ENCODE measurements around the gene JOSD1.

JOSD1 gene

GRCh38 chr22:38739300-38740055 is 38.7 kb upstream of the JOSD1 start:
- Histone ChIP-seq H3K4me3 (ENCODE audit: low read length) (no peak overlapping the region), H3K9me3 (replicated peaks; ENCODE audit: low read length) (no peaks in the 10 kb centered on the region), H3K4me1 (ENCODE audit: control insufficient read depth, insufficient read depth, low read length) (peaks cover 3% of the 10 kb centered on the region), H3K27me3 (ENCODE audit: control insufficient read depth, insufficient read depth, low read length) (no peaks in the 10 kb centered on the region), H3K4me2 (ENCODE audit: low read length) (no peak overlapping the region), H3K36me3 (ENCODE audit: insufficient read depth, low read length) (peaks cover 88% of the 10 kb centered on the region), H3K9ac (ENCODE audit: low read depth, low read length) (no peak overlapping the region)

- Histone ChIP-seq H3K4me2 (ENCODE audit: low read length) (no peak overlapping the region), H3K36me3 (ENCODE audit: insufficient read depth, low read length) (peaks cover 95% of the 10 kb centered on the region), H3K4me1 (ENCODE audit: control insufficient read depth, insufficient read depth, low read length) (peaks cover 10% of the 10 kb centered on the region), H3K27me3 (ENCODE audit: control insufficient read depth, insufficient read depth, low read length) (no peaks in the 10 kb centered on the region), H3K4me3 (ENCODE audit: low read length) (no peak overlapping the region), H3K9ac (ENCODE audit: low read depth, low read length) (no peak overlapping the region), H3K9me3 (replicated peaks; ENCODE audit: low read length) (no peaks in the 10 kb centered on the region)
These were observed 37.8 kb upstream of the JOSD1 start for GRCh38 chr22:38738475-38739070.

- Histone ChIP-seq H3K9me3 (replicated peaks; ENCODE audit: low read length) (no peaks in the 10 kb centered on the region), H3K4me3 (ENCODE audit: low read length) (no peak overlapping the region), H3K4me1 (ENCODE audit: control insufficient read depth, insufficient read depth, low read length) (peaks cover 11% of the 10 kb centered on the region), H3K4me2 (ENCODE audit: low read length) (no peak overlapping the region), H3K27me3 (ENCODE audit: control insufficient read depth, insufficient read depth, low read length) (no peaks in the 10 kb centered on the region), H3K36me3 (ENCODE audit: insufficient read depth, low read length) (peaks cover 93% of the 10 kb centered on the region), H3K9ac (ENCODE audit: low read depth, low read length) (no peak overlapping the region)
These were observed 36.7 kb upstream of the JOSD1 start for GRCh38 chr22:38737302-38738060.

- H3K4me1 ChIP-seq (ENCODE audit: control insufficient read depth, insufficient read depth, low read length): peaks cover 11% of the 10 kb centered on the region
- H3K9ac ChIP-seq (ENCODE audit: low read depth, low read length): no peak overlapping the region
- H3K27me3 ChIP-seq (ENCODE audit: control insufficient read depth, insufficient read depth, low read length): no peaks in the 10 kb centered on the region
- H3K4me3 ChIP-seq (ENCODE audit: low read length): no peak overlapping the region
- H3K9me3 ChIP-seq (replicated peaks; ENCODE audit: low read length): no peaks in the 10 kb centered on the region
- peaks cover 85% of the 10 kb centered on the region for H3K36me3 ChIP-seq (ENCODE audit: insufficient read depth, low read length)
- no peak overlapping the region for H3K4me2 ChIP-seq (ENCODE audit: low read length)
These were observed 35.5 kb upstream of the JOSD1 start for GRCh38 chr22:38736257-38736570.

- no peaks in the 10 kb centered on the region for H3K9me3 ChIP-seq (replicated peaks; ENCODE audit: low read length)
- no peak overlapping the region for H3K4me3 ChIP-seq (ENCODE audit: low read length)
- peaks cover 11% of the 10 kb centered on the region for H3K4me1 ChIP-seq (ENCODE audit: control insufficient read depth, insufficient read depth, low read length)
- peaks cover 84% of the 10 kb centered on the region for H3K36me3 ChIP-seq (ENCODE audit: insufficient read depth, low read length)
- no peak overlapping the region for H3K4me2 ChIP-seq (ENCODE audit: low read length)
- no peak overlapping the region for H3K9ac ChIP-seq (ENCODE audit: low read depth, low read length)
- no peaks in the 10 kb centered on the region for H3K27me3 ChIP-seq (ENCODE audit: control insufficient read depth, insufficient read depth, low read length)
These were observed 34.9 kb upstream of the JOSD1 start for GRCh38 chr22:38735465-38736256.

GRCh38 chr22:38735126-38735464 is 34.4 kb upstream of the JOSD1 start:
- no peak overlapping the region for H3K4me3 ChIP-seq (ENCODE audit: low read length)
- no peaks in the 10 kb centered on the region for H3K9me3 ChIP-seq (replicated peaks; ENCODE audit: low read length)
- no peak overlapping the region for H3K4me2 ChIP-seq (ENCODE audit: low read length)
- H3K27me3 ChIP-seq (ENCODE audit: control insufficient read depth, insufficient read depth, low read length): no peaks in the 10 kb centered on the region
- peaks cover 11% of the 10 kb centered on the region for H3K4me1 ChIP-seq (ENCODE audit: control insufficient read depth, insufficient read depth, low read length)
- H3K36me3 ChIP-seq (ENCODE audit: insufficient read depth, low read length): peaks cover 84% of the 10 kb centered on the region
- no peak overlapping the region for H3K9ac ChIP-seq (ENCODE audit: low read depth, low read length)

GRCh38 chr22:38734421-38735100 is 33.8 kb upstream of the JOSD1 start:
- Histone ChIP-seq H3K4me1 (ENCODE audit: control insufficient read depth, insufficient read depth, low read length) (peaks cover 11% of the 10 kb centered on the region), H3K4me2 (ENCODE audit: low read length) (no peak overlapping the region), H3K36me3 (ENCODE audit: insufficient read depth, low read length) (peaks cover 84% of the 10 kb centered on the region), H3K9ac (ENCODE audit: low read depth, low read length) (no peak overlapping the region), H3K9me3 (replicated peaks; ENCODE audit: low read length) (no peaks in the 10 kb centered on the region), H3K27me3 (ENCODE audit: control insufficient read depth, insufficient read depth, low read length) (no peaks in the 10 kb centered on the region), H3K4me3 (ENCODE audit: low read length) (no peak overlapping the region)

- Histone ChIP-seq H3K4me1 (ENCODE audit: control insufficient read depth, insufficient read depth, low read length) (peaks cover 11% of the 10 kb centered on the region), H3K4me2 (ENCODE audit: low read length) (no peak overlapping the region), H3K9me3 (replicated peaks; ENCODE audit: low read length) (no peaks in the 10 kb centered on the region), H3K27me3 (ENCODE audit: control insufficient read depth, insufficient read depth, low read length) (no peaks in the 10 kb centered on the region), H3K4me3 (ENCODE audit: low read length) (no peak overlapping the region), H3K9ac (ENCODE audit: low read depth, low read length) (no peak overlapping the region), H3K36me3 (ENCODE audit: insufficient read depth, low read length) (peaks cover 84% of the 10 kb centered on the region)
These were observed 33.1 kb upstream of the JOSD1 start for GRCh38 chr22:38733724-38734381.

- Histone ChIP-seq H3K9me3 (replicated peaks; ENCODE audit: low read length) (no peaks in the 10 kb centered on the region), H3K4me1 (ENCODE audit: control insufficient read depth, insufficient read depth, low read length) (peaks cover 11% of the 10 kb centered on the region), H3K4me3 (ENCODE audit: low read length) (no peak overlapping the region), H3K27me3 (ENCODE audit: control insufficient read depth, insufficient read depth, low read length) (no peaks in the 10 kb centered on the region), H3K4me2 (ENCODE audit: low read length) (no peak overlapping the region), H3K36me3 (ENCODE audit: insufficient read depth, low read length) (peaks cover 84% of the 10 kb centered on the region), H3K9ac (ENCODE audit: low read depth, low read length) (no peak overlapping the region)
These were observed 32.6 kb upstream of the JOSD1 start for GRCh38 chr22:38733329-38733723.

GRCh38 chr22:38732251-38732815 is 31.6 kb upstream of the JOSD1 start:
- Histone ChIP-seq H3K36me3 (ENCODE audit: insufficient read depth, low read length) (peaks cover 84% of the 10 kb centered on the region), H3K9ac (ENCODE audit: low read depth, low read length) (no peak overlapping the region), H3K4me3 (ENCODE audit: low read length) (no peak overlapping the region), H3K27me3 (ENCODE audit: control insufficient read depth, insufficient read depth, low read length) (no peaks in the 10 kb centered on the region), H3K4me1 (ENCODE audit: control insufficient read depth, insufficient read depth, low read length) (peaks cover 8% of the 10 kb centered on the region), H3K4me2 (ENCODE audit: low read length) (no peak overlapping the region), H3K9me3 (replicated peaks; ENCODE audit: low read length) (no peaks in the 10 kb centered on the region)

Measured in skeletal muscle satellite cell (primary cell).